AG09309 (cell line): Measurements from ENCODE around the gene CNRIP1.

Experiments
- DNase-seq: peaks from one replicate; pipeline ENCODE4 v3.0.0-alpha.2; 2010; ENCODE audit warnings: low read depth
- H3K4me3 ChIP-seq: 2 replicates; pipeline ENCODE4 v1.5.1; 2011; ENCODE audit warnings: mild to moderate bottlenecking, low read depth, low read length, moderate library complexity; ENCODE audit not compliant: control insufficient read depth
- CTCF ChIP-seq: IDR thresholded peaks from 2 replicates; pipeline ENCODE4 v1.5.1; 2011; ENCODE audit warnings: mild to moderate bottlenecking, low read depth, low read length, inconsistent platforms; ENCODE audit not compliant: insufficient read depth, control insufficient read depth; ENCODE audit errors: missing control alignments

Gene CNRIP1

GRCh38 chr2:68287580-68288441 lies 31.9 kb downstream of the CNRIP1 start:
- peak; percentile 18 for DNase-seq
- no peak for TF ChIP-seq CTCF
- no peak overlapping the region for H3K4me3 ChIP-seq

GRCh38 chr2:68284896-68285295 lies 34.9 kb downstream of the CNRIP1 start:
- no peak overlapping the region for H3K4me3 ChIP-seq
- peak; percentile 57 for DNase-seq
- no peak for TF ChIP-seq CTCF

- DNase-seq, result no peak
- TF ChIP-seq CTCF, result no peak
- no peak overlapping the region for H3K4me3 ChIP-seq
Observed at GRCh38 chr2:68283419-68283812, 36.3 kb downstream of the CNRIP1 start.

GRCh38 chr2:68282811-68283418 lies 36.8 kb downstream of the CNRIP1 start:
- no peak for DNase-seq
- peak; percentile 71 for TF ChIP-seq CTCF
- no peak overlapping the region for H3K4me3 ChIP-seq

- no peak for TF ChIP-seq CTCF
- no peak for DNase-seq
- H3K4me3 ChIP-seq, result no peak overlapping the region
Observed at GRCh38 chr2:68280796-68281195, 39.0 kb downstream of the CNRIP1 start.

GRCh38 chr2:68280348-68280747 lies 39.4 kb downstream of the CNRIP1 start:
- no peak overlapping the region for H3K4me3 ChIP-seq
- TF ChIP-seq CTCF, result no peak
- no peak for DNase-seq
